Stimulated activated CD4-positive, alpha-beta T cell treated with anti-CD3 and anti-CD28 coated beads, Interleukin-15, amount 100 ng/mL, for 24 hours (primary cell): ENCODE data around the gene RASGEF1C.

Source experiments
- DNase-seq: peaks from one replicate; pipeline ENCODE4 v3.0.0-alpha.2; 2020

The RASGEF1C gene

DNA sequence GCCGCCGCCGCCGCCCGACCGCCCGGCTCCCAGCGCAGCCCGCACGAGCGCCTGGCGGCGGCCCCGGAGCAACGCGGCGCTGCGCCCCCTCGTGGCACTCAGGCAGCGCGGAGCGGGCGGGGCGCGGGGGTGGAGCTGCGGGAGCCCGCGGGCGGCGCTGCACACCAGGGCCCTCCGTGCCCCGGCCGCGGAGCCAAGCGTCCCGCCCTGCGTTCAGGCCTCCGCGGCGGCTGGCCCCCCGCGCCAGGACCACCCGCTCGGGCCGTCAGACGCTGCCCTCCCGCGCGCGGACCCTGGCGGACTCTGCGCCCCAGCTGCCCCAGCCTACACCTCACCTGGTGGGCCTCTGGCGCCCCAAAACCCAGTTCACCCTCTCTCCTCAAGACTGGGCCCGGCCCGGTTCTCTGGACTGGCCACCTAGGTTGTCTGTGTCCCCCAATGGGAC lies at the start of gene RASGEF1C:
Gene RASGEF1C (minus strand): TSS at position 75 of the 445 bp plus-strand sequence. CDS start 71,159 bp downstream, outside the sequence.
- peak; percentile 80 for DNase-seq

- DNase-seq, result no peak
Measured at GRCh38 chr5:180253036-180253824, 44.2 kb upstream of the RASGEF1C start.

DNA sequence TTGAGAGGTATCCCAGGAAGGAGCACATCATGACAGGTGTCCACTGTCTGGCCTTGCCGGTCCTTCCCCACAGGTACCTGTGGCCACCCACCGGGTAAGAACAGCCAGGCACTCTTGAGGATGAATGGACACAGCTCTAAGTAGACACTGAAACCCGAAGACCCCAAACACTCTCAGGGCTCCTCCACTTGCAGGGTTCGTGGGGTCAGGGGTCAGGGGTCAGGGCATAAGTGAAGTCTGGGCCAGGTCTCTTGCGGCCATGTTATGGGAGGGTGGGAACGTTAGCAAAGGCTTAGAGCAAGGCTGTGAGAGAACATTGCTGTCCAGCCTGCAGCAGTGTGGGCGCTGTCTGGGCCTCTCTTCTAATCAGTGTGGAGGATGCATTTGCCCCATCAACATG lies 42.9 kb upstream of the RASGEF1C start:
- no peak for DNase-seq

GRCh38 chr5:180251141-180251540 lies 42.1 kb upstream of the RASGEF1C start:
- no peak for DNase-seq

DNA sequence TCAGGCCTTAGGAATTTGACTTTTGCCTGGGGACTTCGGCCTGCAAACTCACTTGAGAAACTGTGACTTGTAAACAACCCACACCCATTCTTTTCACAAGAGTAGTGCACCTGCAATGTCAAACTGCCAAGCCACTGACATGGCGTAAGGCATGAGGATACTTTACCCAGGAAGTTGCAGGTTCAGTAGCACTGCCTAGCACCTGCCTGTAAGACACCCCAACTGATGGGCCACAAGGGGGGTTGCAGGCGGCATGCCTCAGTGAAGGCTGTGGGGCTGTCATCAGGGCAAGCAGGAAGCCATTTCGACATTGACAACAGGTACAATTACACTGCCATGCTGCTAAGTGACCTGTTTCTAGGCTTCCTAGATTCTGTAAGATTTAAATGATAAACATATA lies 41.3 kb upstream of the RASGEF1C start:
- no peak for DNase-seq

DNA sequence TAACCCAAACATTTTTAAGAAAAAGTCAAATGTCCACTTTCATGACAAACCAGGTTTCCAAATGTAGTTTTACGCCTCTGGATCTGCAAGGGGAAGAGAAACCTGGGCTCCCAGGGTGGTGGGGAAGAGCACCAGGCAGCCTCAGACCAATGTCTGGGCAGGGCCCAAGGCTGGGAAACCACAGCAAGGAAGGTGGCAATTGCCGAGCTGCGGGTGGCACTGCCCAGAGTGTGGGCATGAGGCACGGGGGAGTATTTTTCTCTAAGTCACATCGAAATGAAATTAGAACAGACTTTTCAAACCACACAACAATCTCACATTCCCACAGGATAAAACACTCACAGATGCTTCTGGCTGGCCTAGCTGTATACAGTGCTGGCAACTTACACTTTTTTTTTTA lies 32.6 kb upstream of the RASGEF1C start:
- DNase-seq, result no peak

DNA sequence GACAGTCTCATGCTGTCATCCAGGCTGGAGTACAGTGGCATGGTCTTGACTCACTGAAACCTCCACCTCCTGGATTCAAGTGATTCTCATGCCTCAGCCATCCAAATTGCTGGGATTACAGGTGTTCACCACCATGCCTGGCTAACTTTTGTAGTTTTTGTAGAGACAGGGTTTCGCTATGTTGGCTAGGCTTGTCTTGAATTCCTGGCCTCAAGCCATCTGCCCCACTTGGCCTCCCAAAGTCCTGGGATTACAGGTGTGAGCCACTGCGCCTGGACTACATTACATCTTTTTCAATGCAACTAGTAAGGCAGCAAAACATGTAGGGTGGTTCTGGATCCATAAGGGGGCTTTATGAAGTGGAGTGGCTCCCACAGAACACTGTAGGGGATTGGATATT lies 29.6 kb upstream of the RASGEF1C start:
- no peak for DNase-seq

- no peak for DNase-seq
Measured at GRCh38 chr5:180235846-180236245, 26.8 kb upstream of the RASGEF1C start.

DNA sequence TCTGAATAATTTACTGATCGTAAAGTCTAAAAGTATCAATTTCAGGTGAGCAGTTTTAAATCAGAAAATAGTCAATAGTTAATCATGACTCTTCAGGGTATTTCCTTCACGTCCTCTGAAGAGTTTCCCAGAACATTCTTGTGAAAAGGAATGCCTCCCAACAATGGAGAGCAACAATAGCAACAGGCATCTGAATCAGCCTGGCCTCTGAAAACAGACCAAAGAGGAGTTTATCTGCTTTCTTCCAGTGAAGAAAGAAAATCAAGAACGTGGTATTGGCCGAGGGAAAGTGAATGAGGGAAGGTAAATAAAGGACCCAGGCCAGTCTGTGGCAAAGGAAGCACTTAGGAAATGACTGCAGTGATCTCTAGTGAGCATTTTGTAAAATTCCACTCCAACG lies 26.1 kb upstream of the RASGEF1C start:
- no peak for DNase-seq

DNA sequence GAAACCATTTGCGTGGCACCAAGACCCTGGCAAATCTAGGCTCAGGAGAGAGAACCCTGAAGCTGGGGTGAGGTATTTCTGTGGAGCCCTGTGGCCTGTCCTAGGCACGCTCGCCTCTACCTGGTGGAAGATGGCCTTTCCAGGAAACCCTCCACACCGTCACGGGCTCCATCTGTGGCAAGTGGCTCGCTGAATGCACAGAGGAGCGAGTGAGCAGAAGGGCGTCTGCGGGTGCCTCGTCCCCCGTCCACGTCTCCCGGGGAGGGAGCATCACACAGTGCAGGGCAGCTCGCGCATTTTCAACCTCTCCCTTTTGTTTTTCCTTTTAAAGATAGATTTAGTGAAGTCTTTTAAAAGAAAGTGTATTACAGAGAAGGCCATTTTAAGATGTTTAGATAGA lies 25.3 kb upstream of the RASGEF1C start:
- DNase-seq, result no peak

GRCh38 chr5:180233729-180234128 lies 24.7 kb upstream of the RASGEF1C start:
- no peak for DNase-seq

GRCh38 chr5:180230017-180230416 lies 21.0 kb upstream of the RASGEF1C start:
- DNase-seq, result no peak

GRCh38 chr5:180222056-180222455 lies 13.0 kb upstream of the RASGEF1C start:
- DNase-seq, result no peak

GRCh38 chr5:180217797-180218196 lies 8.8 kb upstream of the RASGEF1C start:
- no peak for DNase-seq

GRCh38 chr5:180216646-180217171 lies 7.7 kb upstream of the RASGEF1C start:
- DNase-seq, result no peak

DNA sequence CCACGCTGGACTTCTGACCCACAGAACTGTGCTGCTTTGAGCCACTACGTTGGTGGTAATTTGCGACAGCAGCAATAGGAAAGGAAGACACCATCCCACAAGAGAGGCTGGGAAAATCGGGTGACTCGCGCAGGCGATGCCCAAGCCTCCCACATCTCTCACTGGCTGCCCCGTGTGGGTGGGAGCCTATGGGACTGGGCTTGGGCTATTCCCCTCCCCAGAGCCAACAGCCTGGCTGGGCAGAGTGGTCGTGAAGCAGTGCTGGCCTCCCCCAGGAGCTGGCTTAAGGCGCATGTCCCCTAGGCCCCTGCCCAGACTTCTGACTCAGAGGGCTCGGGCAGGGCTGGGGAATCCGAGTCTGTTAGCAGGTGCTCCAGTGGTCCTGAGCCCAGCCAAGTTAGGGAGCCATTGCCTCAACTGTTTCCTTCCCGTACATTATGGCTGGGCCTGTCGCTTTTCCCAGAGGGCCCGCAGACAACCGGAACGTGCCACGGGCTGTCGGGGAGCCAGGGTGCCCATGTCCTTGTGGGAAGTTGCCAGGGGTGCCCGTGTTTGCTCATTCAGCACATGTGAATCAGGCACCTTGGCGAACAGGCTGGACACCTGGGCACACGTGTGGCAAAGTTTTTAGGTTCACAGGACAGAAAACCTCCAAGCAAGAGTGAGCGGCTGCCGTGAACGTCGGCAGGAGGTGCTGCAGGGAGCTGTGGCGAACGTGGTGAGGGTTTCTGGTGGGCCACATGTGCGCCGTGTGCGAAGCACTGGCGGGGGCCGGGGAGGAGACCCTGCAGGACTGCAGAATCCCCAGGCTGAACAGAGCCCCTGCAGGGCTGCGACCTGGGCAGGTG lies 7.0 kb upstream of the RASGEF1C start:
- no peak for DNase-seq

DNA sequence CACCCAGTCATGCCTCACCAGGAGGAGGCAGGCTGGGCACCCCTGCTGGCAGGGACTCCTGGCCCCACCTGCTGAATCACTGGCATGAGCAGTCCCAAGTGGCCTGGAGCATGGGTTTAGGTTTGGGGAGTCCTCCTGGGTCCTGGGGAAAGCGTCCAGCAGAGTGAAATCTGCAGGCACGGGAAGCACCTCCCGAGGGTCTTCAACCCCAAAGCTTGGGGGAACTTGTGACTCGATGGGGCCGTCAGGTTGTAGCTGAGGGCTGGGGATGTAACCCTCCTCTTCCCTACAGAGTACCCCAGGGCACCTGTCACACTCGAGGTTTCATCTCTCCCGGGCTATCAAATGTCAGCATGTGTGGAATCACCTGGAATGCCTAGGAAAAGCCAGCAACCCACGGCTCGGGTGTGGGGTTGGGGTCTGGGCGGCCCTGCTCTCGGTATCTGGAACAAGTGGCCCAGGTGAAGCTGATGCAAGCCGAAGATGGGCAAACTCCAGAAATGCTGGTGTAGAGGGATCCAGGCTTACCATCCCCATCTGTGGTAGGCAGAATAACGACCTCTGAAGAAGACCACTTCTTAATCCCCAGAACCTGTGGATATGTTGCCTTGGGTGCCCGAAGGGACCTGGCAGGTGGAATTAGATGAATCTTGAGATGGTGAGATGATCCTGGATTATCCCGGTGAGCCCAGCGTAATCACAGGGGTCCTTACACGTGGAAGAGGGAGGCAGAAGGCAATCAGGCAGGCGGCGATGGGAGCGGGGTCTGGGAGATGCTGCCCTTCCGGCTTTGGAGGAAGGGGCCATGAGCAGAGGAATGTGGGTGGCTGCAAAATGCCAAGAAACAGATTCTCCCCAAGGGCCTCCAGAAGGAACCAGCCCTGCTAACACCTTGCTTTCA lies 6.1 kb upstream of the RASGEF1C start:
- no peak for DNase-seq

- DNase-seq, result no peak
Measured at GRCh38 chr5:180213657-180214207, 4.7 kb upstream of the RASGEF1C start.

GRCh38 chr5:180213256-180213600 lies 4.2 kb upstream of the RASGEF1C start:
- DNase-seq, result no peak

- no peak for DNase-seq
Measured at GRCh38 chr5:180212363-180213255, 3.6 kb upstream of the RASGEF1C start.

DNA sequence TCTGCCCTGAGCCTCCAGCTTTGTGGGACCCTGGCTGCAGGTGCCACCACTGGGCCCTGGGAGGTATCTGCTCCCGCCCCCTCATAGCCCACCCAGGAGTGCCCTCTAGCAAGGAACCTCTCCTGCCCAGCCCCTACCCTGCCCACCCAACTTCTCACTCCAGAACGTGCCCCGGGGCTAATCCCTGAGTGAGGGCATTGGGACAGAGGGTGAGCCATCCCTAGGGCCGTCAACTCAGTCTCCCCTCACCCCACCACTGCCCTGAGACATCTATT lies 2.7 kb upstream of the RASGEF1C start:
- no peak for DNase-seq
